HepG2 (cell line): ENCODE measurements around the gene TENT5A. TPM values are rescaled to one million over a fixed set of nuclear protein-coding genes. Genes with fewer than 3 reads are reported as not detected.
A peak's percentile ranks its signal among the peaks of the same experiment; 100 is the strongest.

Experiments used
- CBFB ChIP-seq: sonication (generic); formaldehyde crosslinking; IDR thresholded peaks from 2 replicates; pipeline ENCODE4 v1.4.0; 2020; ENCODE audit warnings: missing genetic modification reagents
- CCAR2 ChIP-seq: fragments of 200-400 bp; formaldehyde crosslinking; optimal IDR thresholded peaks from 2 replicates; pipeline ENCODE3; 2018; ENCODE audit warnings: low read depth, mild to moderate bottlenecking, low read length, moderate library complexity
- HDAC2 ChIP-seq: sonication (generic); formaldehyde crosslinking; IDR thresholded peaks from 2 replicates; pipeline ENCODE4 v1.4.0; 2020; ENCODE audit warnings: missing genetic modification reagents
- HHEX ChIP-seq: IDR thresholded peaks from 2 replicates; pipeline ENCODE4 v1.6.1; 2016; ENCODE audit warnings: control low read depth
- MIER3 ChIP-seq: IDR thresholded peaks from 2 replicates; pipeline ENCODE4 v1.6.1; 2016; ENCODE audit warnings: missing compliant biosample characterization, borderline replicate concordance
- MIXL1 ChIP-seq: IDR thresholded peaks from 2 replicates; pipeline ENCODE4 v1.6.1; 2016
- MTF2 ChIP-seq: sonication (generic); formaldehyde crosslinking; IDR thresholded peaks from 2 replicates; pipeline ENCODE4 v1.5.0; 2020; ENCODE audit warnings: missing genetic modification reagents, borderline replicate concordance
- MZF1 ChIP-seq: sonication (generic); formaldehyde crosslinking; IDR thresholded peaks from 2 replicates; pipeline ENCODE4 v1.8.1; 2023; ENCODE audit warnings: mild to moderate bottlenecking, missing genetic modification reagents, borderline replicate concordance
- PCBP1 ChIP-seq: fragments of 200-400 bp; formaldehyde crosslinking; IDR thresholded peaks from 2 replicates; pipeline ENCODE4 v1.6.1; 2017; ENCODE audit warnings: mild to moderate bottlenecking, low read depth, low read length, borderline replicate concordance
- RARA ChIP-seq: IDR thresholded peaks from 2 replicates; pipeline ENCODE4 v1.6.1; 2016; ENCODE audit warnings: missing genetic modification reagents, missing compliant biosample characterization
- RCOR2 ChIP-seq: IDR thresholded peaks from 2 replicates; pipeline ENCODE4 v1.6.1; 2016; ENCODE audit warnings: missing biosample characterization, missing genetic modification reagents
- SAFB2 ChIP-seq: sonication (generic); formaldehyde crosslinking; IDR thresholded peaks from 2 replicates; pipeline ENCODE4 v1.5.1; 2020; ENCODE audit warnings: missing genetic modification reagents, low read depth, mild to moderate bottlenecking, borderline replicate concordance
- SKI ChIP-seq: fragments of 450-650 bp; IDR thresholded peaks from one replicate; pipeline ENCODE4 v1.6.1; 2018; ENCODE audit warnings: mild to moderate bottlenecking; ENCODE audit not compliant: partially characterized antibody
- SMARCE1 ChIP-seq: fragments of 450-650 bp; IDR thresholded peaks from 2 replicates; pipeline ENCODE4 v1.6.1; 2017; ENCODE audit warnings: borderline replicate concordance
- TBX2 ChIP-seq: sonication (generic); formaldehyde crosslinking; IDR thresholded peaks from 2 replicates; pipeline ENCODE4 v1.5.0; 2020; ENCODE audit warnings: missing genetic modification reagents, mild to moderate bottlenecking, borderline replicate concordance
- TP53 ChIP-seq: sonication (generic); formaldehyde crosslinking; conservative IDR thresholded peaks from 2 replicates; pipeline ENCODE4 v1.4.0; 2020; ENCODE audit warnings: missing genetic modification reagents
- ZEB1 ChIP-seq: IDR thresholded peaks from 2 replicates; pipeline ENCODE4 v1.6.1; 2012; ENCODE audit warnings: mild to moderate bottlenecking, low read depth, inconsistent platforms; ENCODE audit not compliant: insufficient replicate concordance
- ZKSCAN5 ChIP-seq: sonication (generic); formaldehyde crosslinking; IDR thresholded peaks from 2 replicates; pipeline ENCODE4 v1.5.1; 2020; ENCODE audit warnings: mild to moderate bottlenecking, missing genetic modification reagents
- ZNF121 ChIP-seq: sonication (generic); formaldehyde crosslinking; IDR thresholded peaks from 2 replicates; pipeline ENCODE4 v1.5.0; 2020; ENCODE audit warnings: mild to moderate bottlenecking, missing genetic modification reagents
- ZNF234 ChIP-seq: sonication (generic); formaldehyde crosslinking; conservative IDR thresholded peaks from 2 replicates; pipeline ENCODE4 v1.5.1; 2020; ENCODE audit warnings: mild to moderate bottlenecking, missing genetic modification reagents
- ZNF251 ChIP-seq: sonication (generic); formaldehyde crosslinking; IDR thresholded peaks from 2 replicates; pipeline ENCODE4 v1.9.0; 2021; ENCODE audit warnings: mild to moderate bottlenecking, missing genetic modification reagents
- ZNF460 ChIP-seq: sonication (generic); formaldehyde crosslinking; IDR thresholded peaks from 2 replicates; pipeline ENCODE4 v1.5.1; 2020; ENCODE audit warnings: missing genetic modification reagents, mild to moderate bottlenecking, borderline replicate concordance
- ZNF564 ChIP-seq: sonication (generic); formaldehyde crosslinking; IDR thresholded peaks from 2 replicates; pipeline ENCODE4 v1.8.1; 2023; ENCODE audit warnings: mild to moderate bottlenecking, missing genetic modification reagents
- ZNF720 ChIP-seq: sonication (generic); formaldehyde crosslinking; IDR thresholded peaks from 2 replicates; pipeline ENCODE4 v1.4.0; 2020; ENCODE audit warnings: missing genetic modification reagents
- ZNF746 ChIP-seq: sonication (generic); formaldehyde crosslinking; IDR thresholded peaks from 2 replicates; pipeline ENCODE4 v1.8.0; 2022; ENCODE audit warnings: mild to moderate bottlenecking, missing genetic modification reagents
- ZSCAN22 ChIP-seq: sonication (generic); formaldehyde crosslinking; IDR thresholded peaks from 2 replicates; pipeline ENCODE4 v1.4.0; 2020; ENCODE audit warnings: mild to moderate bottlenecking, missing genetic modification reagents
- polyA plus RNA-seq, 8 experiments: library from polyadenylated mRNA; depleted of rRNA in 3 of 8; stranded (reverse) in 7 of 8; unstranded in 1 of 8; fragments of >200 nt; fragmentation: Illumina TruSeq in 4 of 8; extraction: Trizol in 4 of 8; gene quantifications; 2 replicates each; pipeline versions ENCODE4 v1.2.1 to v1.2.3, GENCODE V29; 2011 to 2016; ENCODE audit warnings: low read depth in 4 of 8, missing spikeins in 1 of 8, mixed read lengths in 1 of 8; ENCODE audit not compliant: insufficient read depth in 1 of 8
- total RNA-seq, 5 experiments: library from RNA; depleted of rRNA; stranded (reverse); fragments of >200 nt; fragmentation: Illumina TruSeq; extraction: Trizol; gene quantifications; 2 replicates each; pipeline ENCODE4 v1.2.3, GENCODE V29; 2016; ENCODE audit warnings: low read depth in 1 of 5
- TF ChIP-seq, protein P1 (sequence below): sonication (generic); formaldehyde crosslinking; IDR thresholded peaks from 2 replicates; pipeline ENCODE4 v1.9.0; 2021; ENCODE audit warnings: missing genetic modification reagents, mild to moderate bottlenecking, borderline replicate concordance
- TF ChIP-seq, protein P2 (sequence below): sonication (generic); formaldehyde crosslinking; IDR thresholded peaks from 2 replicates; pipeline ENCODE4 v1.5.1; 2020; ENCODE audit warnings: missing genetic modification reagents, mild to moderate bottlenecking, borderline replicate concordance
- TF ChIP-seq, protein P3 (sequence below): IDR thresholded peaks from 2 replicates; pipeline ENCODE4 v1.6.1; 2016; ENCODE audit warnings: mild to moderate bottlenecking, missing biosample characterization, missing genetic modification reagents

TENT5A gene
- total and polyA plus RNA-seq, 2 of the 13 experiments (the other 11 are each of a cell fraction or from before 2014, with no cell fraction given), result 8.0 to 13.8 TPM

- TF ChIP-seq TBX2 (peak; percentile 31), MTF2 (CRISPR knock-in tag) (peak; percentile 40; the same call in 1 of the 2 replicates), RCOR2 (CRISPR knock-in tag) (peak; percentile 54; the same call in 1 of the 2 replicates), MIXL1 (CRISPR knock-in tag) (no peak), ZNF234 (CRISPR knock-in tag) (no peak), RARA (CRISPR knock-in tag) (peak; percentile 55), CCAR2 (no peak), ZNF746 (CRISPR knock-in tag) (0 out of 2 replicates have a peak, but pooled peaks have one; percentile 32), MIER3 (CRISPR knock-in tag) (peak; percentile 52; the same call in 1 of the 2 replicates), ZNF460 (no peak), ZNF564 (CRISPR knock-in tag) (peak; percentile 85; the same call in 1 of the 2 replicates), ZNF251 (CRISPR knock-in tag) (no peak), HHEX (no peak), SMARCE1 (no peak), CBFB (CRISPR knock-in tag) (peak; percentile 65; the same call in 1 of the 2 replicates), HDAC2 (CRISPR knock-in tag) (peak; percentile 70; the same call in 1 of the 2 replicates), ZNF121 (CRISPR knock-in tag) (0 out of 2 replicates have a peak, but pooled peaks have one; percentile 10), SAFB2 (no peak), ZKSCAN5 (CRISPR knock-in tag) (no peak), SKI (no peak), ZSCAN22 (CRISPR knock-in tag) (peak; percentile 75; the same call in 1 of the 2 replicates), MZF1 (CRISPR knock-in tag) (no peak), ZEB1 (peak; percentile 36), PCBP1 (no peak), ZNF720 (CRISPR knock-in tag) (no peak), TP53 (CRISPR knock-in tag) (no peak)
- TF ChIP-seq, protein P1, sequence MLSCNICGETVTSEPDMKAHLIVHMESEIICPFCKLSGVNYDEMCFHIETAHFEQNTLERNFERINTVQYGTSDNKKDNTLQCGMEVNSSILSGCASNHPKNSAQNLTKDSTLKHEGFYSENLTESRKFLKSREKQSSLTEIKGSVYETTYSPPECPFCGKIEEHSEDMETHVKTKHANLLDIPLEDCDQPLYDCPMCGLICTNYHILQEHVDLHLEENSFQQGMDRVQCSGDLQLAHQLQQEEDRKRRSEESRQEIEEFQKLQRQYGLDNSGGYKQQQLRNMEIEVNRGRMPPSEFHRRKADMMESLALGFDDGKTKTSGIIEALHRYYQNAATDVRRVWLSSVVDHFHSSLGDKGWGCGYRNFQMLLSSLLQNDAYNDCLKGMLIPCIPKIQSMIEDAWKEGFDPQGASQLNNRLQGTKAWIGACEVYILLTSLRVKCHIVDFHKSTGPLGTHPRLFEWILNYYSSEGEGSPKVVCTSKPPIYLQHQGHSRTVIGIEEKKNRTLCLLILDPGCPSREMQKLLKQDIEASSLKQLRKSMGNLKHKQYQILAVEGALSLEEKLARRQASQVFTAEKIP, result no peak
- TF ChIP-seq, protein P2, sequence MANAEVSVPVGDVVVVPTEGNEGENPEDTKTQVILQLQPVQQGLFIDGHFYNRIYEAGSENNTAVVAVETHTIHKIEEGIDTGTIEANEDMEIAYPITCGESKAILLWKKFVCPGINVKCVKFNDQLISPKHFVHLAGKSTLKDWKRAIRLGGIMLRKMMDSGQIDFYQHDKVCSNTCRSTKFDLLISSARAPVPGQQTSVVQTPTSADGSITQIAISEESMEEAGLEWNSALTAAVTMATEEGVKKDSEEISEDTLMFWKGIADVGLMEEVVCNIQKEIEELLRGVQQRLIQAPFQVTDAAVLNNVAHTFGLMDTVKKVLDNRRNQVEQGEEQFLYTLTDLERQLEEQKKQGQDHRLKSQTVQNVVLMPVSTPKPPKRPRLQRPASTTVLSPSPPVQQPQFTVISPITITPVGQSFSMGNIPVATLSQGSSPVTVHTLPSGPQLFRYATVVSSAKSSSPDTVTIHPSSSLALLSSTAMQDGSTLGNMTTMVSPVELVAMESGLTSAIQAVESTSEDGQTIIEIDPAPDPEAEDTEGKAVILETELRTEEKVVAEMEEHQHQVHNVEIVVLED (CRISPR knock-in tag), result peak; percentile 76; the same call in 1 of the 2 replicates
- TF ChIP-seq, protein P3, sequence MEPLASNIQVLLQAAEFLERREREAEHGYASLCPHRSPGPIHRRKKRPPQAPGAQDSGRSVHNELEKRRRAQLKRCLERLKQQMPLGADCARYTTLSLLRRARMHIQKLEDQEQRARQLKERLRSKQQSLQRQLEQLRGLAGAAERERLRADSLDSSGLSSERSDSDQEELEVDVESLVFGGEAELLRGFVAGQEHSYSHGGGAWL, result peak; percentile 88
Measured at GRCh38 chr6:81752921-81753710, 635 bp upstream of the TENT5A start (continued).
